Omental fat pad (tissue), 4 donors: ENCODE data around the gene TNFSF9. TPM values are rescaled to one million over a fixed set of nuclear protein-coding genes. Genes with fewer than 3 reads are reported as not detected.
"Not testable (repeated sequence)": the region's sequence is repeated elsewhere in the genome, so short reads cannot be mapped to it uniquely, and the experiment has no call there.

Experiments used
- ATAC-seq: fragments of 150-250 bp; one replicate; pipeline ENCODE4 v1.9.1; 2016; ENCODE audit warnings: mild to moderate bottlenecking, moderate library complexity; ENCODE audit not compliant: low FRiP score
- DNase-seq: peaks from one replicate; pipeline ENCODE4 v3.0.0-alpha.2; 2019; ENCODE audit warnings: low spot score
- small RNA-seq: library from RNA; depleted of rRNA; stranded (forward); fragments of <200 nt; gene quantifications from one replicate; pipeline ENCODE3, GENCODE V24; 2016
- total RNA-seq, 4 donors: library from RNA; depleted of rRNA; stranded (reverse); fragments of >200 nt; gene quantifications; one replicate each; pipeline ENCODE4 v1.1.0, GENCODE V29; 2016
- TF ChIP-seq, protein P1 (sequence below), 3 donors: fragments of 450-650 bp; IDR thresholded peaks; one replicate each; pipeline ENCODE4 v1.5.1; 2016 to 2017; ENCODE audit warnings: antibody characterized with exemption in 3 of 3, mild to moderate bottlenecking in 3 of 3, moderate library complexity in 2 of 3

Gene TNFSF9
- total RNA-seq, 4 donors from 2014 or later, result 0.94 to 4.2 (median 1.4) TPM

DNA sequence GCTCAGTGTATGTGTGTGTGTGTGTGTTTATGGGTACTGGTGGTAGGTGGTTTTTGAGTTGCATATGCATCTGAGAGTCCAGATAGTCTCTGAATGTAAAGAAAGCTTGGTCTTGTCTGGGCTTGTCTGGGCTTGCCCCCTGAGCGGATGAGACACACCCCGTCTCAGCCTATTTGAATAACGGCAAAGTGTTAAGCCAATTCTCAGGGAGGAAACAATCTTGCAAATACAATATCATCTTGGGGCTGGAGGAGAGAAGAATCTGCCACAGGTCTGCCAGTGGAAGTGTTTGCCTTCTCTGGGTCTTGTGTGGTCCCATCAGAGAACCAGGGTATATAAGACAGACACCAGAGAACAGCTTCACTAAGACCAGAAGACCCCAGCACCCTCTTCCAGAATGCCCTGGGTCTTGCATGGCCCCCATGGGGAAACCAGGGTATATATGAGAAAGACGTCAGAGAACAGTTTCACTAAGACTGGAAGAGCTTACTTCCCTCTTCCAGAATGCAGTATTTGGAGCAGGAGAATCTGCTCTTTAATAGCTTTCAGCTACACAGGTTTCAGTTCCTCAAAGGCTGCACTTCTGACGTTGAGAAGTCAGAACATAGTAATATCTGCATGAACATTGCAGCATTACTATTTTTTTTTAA is 46.8 kb downstream of the TNFSF9 start:
- TF ChIP-seq, protein P1, sequence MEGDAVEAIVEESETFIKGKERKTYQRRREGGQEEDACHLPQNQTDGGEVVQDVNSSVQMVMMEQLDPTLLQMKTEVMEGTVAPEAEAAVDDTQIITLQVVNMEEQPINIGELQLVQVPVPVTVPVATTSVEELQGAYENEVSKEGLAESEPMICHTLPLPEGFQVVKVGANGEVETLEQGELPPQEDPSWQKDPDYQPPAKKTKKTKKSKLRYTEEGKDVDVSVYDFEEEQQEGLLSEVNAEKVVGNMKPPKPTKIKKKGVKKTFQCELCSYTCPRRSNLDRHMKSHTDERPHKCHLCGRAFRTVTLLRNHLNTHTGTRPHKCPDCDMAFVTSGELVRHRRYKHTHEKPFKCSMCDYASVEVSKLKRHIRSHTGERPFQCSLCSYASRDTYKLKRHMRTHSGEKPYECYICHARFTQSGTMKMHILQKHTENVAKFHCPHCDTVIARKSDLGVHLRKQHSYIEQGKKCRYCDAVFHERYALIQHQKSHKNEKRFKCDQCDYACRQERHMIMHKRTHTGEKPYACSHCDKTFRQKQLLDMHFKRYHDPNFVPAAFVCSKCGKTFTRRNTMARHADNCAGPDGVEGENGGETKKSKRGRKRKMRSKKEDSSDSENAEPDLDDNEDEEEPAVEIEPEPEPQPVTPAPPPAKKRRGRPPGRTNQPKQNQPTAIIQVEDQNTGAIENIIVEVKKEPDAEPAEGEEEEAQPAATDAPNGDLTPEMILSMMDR (IDR thresholded peaks at IDR 0.05), result no peak
- ATAC-seq (no peak), DNase-seq (no peak)

DNA sequence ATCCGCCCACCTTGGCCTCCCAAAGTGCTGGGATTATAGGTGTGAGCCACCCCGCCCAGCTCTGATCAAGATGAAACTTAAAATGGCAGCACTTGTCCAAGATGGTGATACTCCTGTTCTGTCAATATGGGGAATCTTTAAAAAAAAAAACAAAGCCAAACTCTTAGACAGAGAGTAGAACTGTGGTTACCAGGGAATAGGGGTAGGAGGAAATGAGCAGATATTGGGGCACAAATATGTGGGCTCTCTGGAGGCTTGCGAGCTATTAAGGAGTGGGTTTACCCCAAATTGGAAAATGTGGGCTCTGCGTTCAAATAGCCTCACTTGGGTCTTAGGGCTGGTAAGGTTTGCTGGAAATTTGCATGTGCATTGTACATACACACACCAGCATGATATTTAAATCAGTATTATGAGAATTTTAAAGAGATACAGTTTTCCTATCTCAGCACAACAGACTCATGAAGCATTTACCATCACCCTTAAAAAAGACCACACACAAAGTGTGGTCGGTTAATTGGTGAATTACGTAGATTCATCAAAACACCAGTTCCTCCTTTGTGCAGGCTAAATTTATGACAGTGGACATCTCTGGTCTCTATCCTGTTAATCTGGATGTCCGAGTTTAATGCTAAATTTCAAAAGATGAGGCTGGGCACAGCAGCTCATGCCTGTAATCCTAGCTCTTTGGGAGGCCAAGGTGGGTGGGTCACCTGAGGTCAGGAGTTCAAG is 48.8 kb downstream of the TNFSF9 start:
- DNase-seq (no peak), ATAC-seq (no peak)
- TF ChIP-seq, protein P1 (IDR thresholded peaks at IDR 0.05), result no peak

DNA sequence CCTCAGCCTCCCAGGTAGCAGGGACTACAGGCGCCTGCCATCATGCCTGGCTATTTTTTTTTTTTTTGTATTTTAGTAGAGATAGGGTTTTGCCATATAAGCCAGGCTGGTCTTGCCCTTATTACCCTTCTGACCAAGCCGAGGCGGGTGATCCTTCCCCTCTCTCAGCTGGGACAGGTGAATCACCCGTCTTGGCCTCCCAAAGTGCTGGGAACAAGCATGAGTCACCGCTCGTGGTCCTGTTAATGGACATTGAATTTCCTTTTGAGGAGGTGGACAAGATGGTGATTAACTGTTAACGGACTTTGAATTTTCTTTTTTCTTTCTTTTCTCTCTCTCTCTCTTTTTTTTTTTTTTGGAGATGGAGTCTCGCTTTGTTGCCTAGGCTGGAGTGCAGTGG is 49.5 kb downstream of the TNFSF9 start:
- DNase-seq (no peak), ATAC-seq (no peak)
- TF ChIP-seq, protein P1 (IDR thresholded peaks at IDR 0.05), result no peak

GRCh38 chr19:6582515-6583484 is 52.0 kb downstream of the TNFSF9 start:
- DNase-seq, ATAC-seq: not testable (repeated sequence)

Small RNA genes within 50 kb of the gene (small RNA-seq; reads per million reads assigned to genes)
- not detected for gene AC010503.2
- not detected for gene RF00019

Other genes with a start within 250 kb of the TNFSF9 start
- gene ACER1, start 197.4 kb upstream of the TNFSF9 start, total RNA-seq, result not detected
- 100 to 1,000 TPM in 1 of 4 donors, 10 to 100 TPM in 3; 58.4 to 119 (median 58.5) TPM for gene CLPP, start 169.5 kb upstream of the TNFSF9 start, total RNA-seq
- 10 to 100 TPM; 39.3 to 49.2 (median 43.4) TPM for gene ALKBH7, start 158.2 kb upstream of the TNFSF9 start, total RNA-seq
- 1 to 10 TPM in 1 of 4 donors, under 1 TPM in 3; 0.47 to 1.0 (median 0.65) TPM for gene PSPN, start 155.1 kb upstream of the TNFSF9 start, total RNA-seq
- gene GTF2F1, start 137.9 kb upstream of the TNFSF9 start, total RNA-seq, result 10 to 100 TPM; 28.5 to 50.3 (median 38.6) TPM
- gene KHSRP, start 106.2 kb upstream of the TNFSF9 start, total RNA-seq, result 100 to 1,000 TPM in 1 of 4 donors, 10 to 100 TPM in 3; 67.4 to 125 (median 78.3) TPM
- not detected for gene SLC25A41, start 97.3 kb upstream of the TNFSF9 start, total RNA-seq
- 10 to 100 TPM; 24.6 to 28.7 (median 26.3) TPM for gene SLC25A23, start 71.2 kb upstream of the TNFSF9 start, total RNA-seq
- gene CRB3, start 66.8 kb upstream of the TNFSF9 start, total RNA-seq, result 1 to 10 TPM in 2 of 4 donors, under 1 TPM in 1, not detected in 1; 0.82 to 6.2 (median 1.1) TPM
- 1 to 10 TPM; 1.0 to 7.6 (median 4.6) TPM for gene DENND1C, start 49.2 kb upstream of the TNFSF9 start, total RNA-seq
- gene TUBB4A, start 28.7 kb upstream of the TNFSF9 start, total RNA-seq, result 1 to 10 TPM in 3 of 4 donors, not detected in 1; 2.2 to 2.8 (median 2.2) TPM
- not detected for gene CD70, start 60.1 kb downstream of the TNFSF9 start, total RNA-seq
- gene TNFSF14, start 139.1 kb downstream of the TNFSF9 start, total RNA-seq, result 10 to 100 TPM in 2 of 4 donors, 1 to 10 TPM in 2; 3.6 to 66.5 (median 26.3) TPM
- 1,000 to 10,000 TPM; 1,035 to 6,271 (median 2,305) TPM for gene C3, start 189.6 kb downstream of the TNFSF9 start, total RNA-seq
- gene GPR108, start 206.6 kb downstream of the TNFSF9 start, total RNA-seq, result 10 to 100 TPM; 34.5 to 68.4 (median 62.0) TPM
- gene TRIP10, start 208.7 kb downstream of the TNFSF9 start, total RNA-seq, result 100 to 1,000 TPM in 1 of 4 donors, 10 to 100 TPM in 3; 42.5 to 110 (median 66.6) TPM
- 1 to 10 TPM in 3 of 4 donors, not detected in 1; 1.3 to 3.4 (median 2.0) TPM for gene SH2D3A, start 236.4 kb downstream of the TNFSF9 start, total RNA-seq
- gene VAV1, start 241.7 kb downstream of the TNFSF9 start, total RNA-seq, result 10 to 100 TPM in 3 of 4 donors, 1 to 10 TPM in 1; 9.4 to 18.9 (median 13.5) TPM